T-helper 1 cell treated with Interleukin-12 subunit alpha and Interleukin-12 subunit beta and Interleukin-4 antibody, amounts not matched to agents 30 μg/mL and 1 μg/mL, for 36 hours (primary cell): ENCODE measurements around the gene TMEM178B.

Source experiments
- H3K27ac Mint-ChIP-seq: one replicate; pipeline ENCODE4 v1.8.0; 2021; ENCODE audit warnings: mild to moderate bottlenecking, mixed read lengths
- H3K27me3 Mint-ChIP-seq: one replicate; pipeline ENCODE4 v1.8.0; 2021; ENCODE audit warnings: low read depth, mixed read lengths
- H3K36me3 Mint-ChIP-seq: one replicate; pipeline ENCODE4 v1.8.0; 2021; ENCODE audit warnings: low read depth, mixed read lengths
- H3K4me1 Mint-ChIP-seq: one replicate; pipeline ENCODE4 v1.8.0; 2021; ENCODE audit warnings: low read depth, mixed read lengths
- H3K4me3 Mint-ChIP-seq: one replicate; pipeline ENCODE4 v1.8.0; 2021; ENCODE audit warnings: mild to moderate bottlenecking, moderate library complexity, mixed read lengths
- H3K9me3 Mint-ChIP-seq: one replicate; pipeline ENCODE4 v1.8.0; 2021; ENCODE audit warnings: mixed read lengths

Gene TMEM178B

DNA sequence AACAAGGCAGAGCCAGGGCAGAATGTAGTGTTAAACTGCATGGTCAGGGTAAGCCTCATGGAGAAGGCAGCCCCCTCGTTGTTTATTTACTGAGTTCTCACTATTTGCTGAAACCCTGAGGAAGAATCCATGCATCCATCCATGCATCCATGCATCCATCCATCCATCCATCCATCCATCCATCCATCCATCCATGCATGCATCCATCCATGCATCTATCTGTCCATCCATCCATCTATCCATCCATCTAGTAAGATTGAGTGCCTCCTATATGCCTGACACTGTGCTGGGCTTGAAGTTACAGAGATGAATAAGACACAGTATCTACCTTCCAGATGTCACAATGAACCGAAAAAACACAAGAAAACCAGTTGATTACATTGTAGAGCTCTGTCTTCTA lies 275.9 kb downstream of the TMEM178B start:
- peaks cover 6% of the 10 kb centered on the region for H3K4me1 Mint-ChIP-seq
- H3K27ac Mint-ChIP-seq, result no peak overlapping the region
- no peaks in the 10 kb centered on the region for H3K36me3 Mint-ChIP-seq
- H3K4me3 Mint-ChIP-seq, result no peak overlapping the region
- peaks cover 3% of the 10 kb centered on the region for H3K27me3 Mint-ChIP-seq
- H3K9me3 Mint-ChIP-seq, result no peaks in the 10 kb centered on the region

DNA sequence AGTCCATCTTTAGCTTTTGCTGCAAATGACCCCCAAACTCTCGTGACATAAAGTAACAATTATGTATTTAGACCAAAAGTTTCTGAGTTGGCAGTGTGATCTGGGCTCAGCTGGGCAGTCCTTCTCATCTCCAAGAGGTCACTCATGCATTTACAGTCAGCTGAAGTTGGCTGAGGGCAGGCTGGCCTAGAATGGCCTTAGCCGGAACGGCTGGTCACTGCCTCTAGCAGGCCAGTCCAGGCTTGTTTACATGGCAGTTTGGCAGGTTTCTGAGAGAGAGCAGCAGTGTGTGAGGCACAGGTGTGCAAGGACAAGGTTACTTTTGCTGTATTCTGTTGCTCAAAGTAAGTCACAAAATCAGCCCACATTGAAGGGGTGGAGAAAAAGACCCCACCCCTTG lies 277.3 kb downstream of the TMEM178B start:
- Mint-ChIP-seq H3K27me3 (peaks cover 9% of the 10 kb centered on the region), H3K9me3 (no peaks in the 10 kb centered on the region), H3K4me3 (no peak overlapping the region), H3K36me3 (no peaks in the 10 kb centered on the region), H3K27ac (no peak overlapping the region), H3K4me1 (peaks cover 6% of the 10 kb centered on the region)

DNA sequence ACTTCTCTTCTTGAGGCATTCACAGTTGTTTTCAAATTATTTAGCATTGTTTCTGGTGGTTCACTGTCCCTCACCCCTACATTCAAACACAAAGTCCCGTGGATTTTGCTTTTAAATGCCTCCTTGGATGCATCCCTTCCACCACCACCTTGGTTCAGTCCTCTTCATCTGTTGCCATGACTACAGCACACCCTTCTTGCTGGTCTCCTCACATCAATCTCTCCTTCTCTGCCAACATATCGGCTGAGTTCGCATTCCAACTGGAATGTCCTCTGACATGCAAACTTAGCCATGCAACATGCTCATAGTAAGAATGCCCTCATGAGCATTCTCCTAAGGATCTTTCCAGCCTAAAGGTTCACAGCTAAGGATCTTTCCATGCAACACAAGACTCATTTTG lies 279.1 kb downstream of the TMEM178B start:
- Mint-ChIP-seq H3K4me3 (no peak overlapping the region), H3K36me3 (no peaks in the 10 kb centered on the region), H3K27me3 (peaks cover 9% of the 10 kb centered on the region), H3K4me1 (peaks cover 6% of the 10 kb centered on the region), H3K9me3 (no peaks in the 10 kb centered on the region), H3K27ac (no peak overlapping the region)

DNA sequence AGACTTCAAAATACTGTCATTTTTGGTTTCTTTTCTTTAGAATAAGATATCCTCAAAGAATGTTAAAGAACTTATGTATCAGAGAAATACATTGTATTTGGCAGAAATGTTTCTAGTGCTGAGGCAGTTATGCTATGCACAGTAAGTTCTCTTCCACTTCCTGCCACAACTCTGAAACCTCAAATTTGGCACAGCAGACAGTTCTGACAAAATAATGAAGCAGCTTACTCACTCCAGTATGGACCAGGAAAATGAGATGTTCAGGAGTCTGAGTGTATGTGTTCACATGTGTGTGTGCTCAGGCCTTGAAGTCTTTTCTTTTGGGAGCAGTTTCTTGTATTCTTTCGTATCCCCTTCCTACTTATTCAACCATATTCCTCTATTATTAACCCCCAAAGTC lies 280.4 kb downstream of the TMEM178B start:
- Mint-ChIP-seq H3K4me3 (no peak overlapping the region), H3K27ac (no peak overlapping the region), H3K9me3 (no peaks in the 10 kb centered on the region), H3K36me3 (no peaks in the 10 kb centered on the region), H3K27me3 (peaks cover 9% of the 10 kb centered on the region), H3K4me1 (peaks cover 6% of the 10 kb centered on the region)

DNA sequence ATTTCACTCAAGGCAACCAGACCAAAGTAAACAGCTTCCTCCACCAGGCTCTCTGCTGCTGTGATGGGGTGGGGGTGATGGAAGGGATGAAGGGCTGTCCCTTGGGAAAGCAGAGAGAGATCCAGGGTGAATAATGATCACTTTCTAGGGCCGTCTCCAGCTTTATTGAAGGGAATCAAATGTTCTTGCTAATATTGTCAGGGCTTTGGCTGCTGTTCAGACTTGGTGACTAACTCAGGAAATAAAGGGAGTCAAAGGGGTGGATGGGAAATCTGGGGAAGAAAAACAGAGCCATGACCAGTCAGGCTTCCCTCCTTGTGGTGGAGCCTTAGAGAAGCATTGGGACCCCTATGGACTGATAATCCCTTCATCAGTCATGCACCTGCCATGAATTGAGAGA lies 281.2 kb downstream of the TMEM178B start:
- Mint-ChIP-seq H3K9me3 (no peaks in the 10 kb centered on the region), H3K4me3 (no peak overlapping the region), H3K4me1 (peaks cover 6% of the 10 kb centered on the region), H3K27ac (no peak overlapping the region), H3K27me3 (peaks cover 8% of the 10 kb centered on the region), H3K36me3 (no peaks in the 10 kb centered on the region)

DNA sequence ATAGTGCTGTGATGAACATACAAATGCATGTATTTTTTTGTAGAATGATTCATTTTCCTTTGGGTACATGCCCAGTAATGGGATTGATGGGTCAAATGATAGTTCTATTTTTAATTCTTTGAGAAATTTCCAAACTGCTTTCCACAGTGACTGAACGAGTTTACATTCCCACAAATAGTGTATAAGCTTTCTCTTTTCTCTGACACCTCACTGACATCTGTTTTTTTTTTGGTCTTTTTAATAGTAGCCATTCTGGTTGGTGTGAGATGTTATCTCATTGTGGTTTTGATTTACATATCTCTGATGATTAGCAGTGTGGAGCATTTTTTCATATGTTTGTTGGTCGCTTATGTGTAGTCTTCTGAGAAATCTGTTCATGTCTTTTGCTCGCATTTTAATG lies 282.3 kb downstream of the TMEM178B start:
- peaks cover 6% of the 10 kb centered on the region for H3K4me1 Mint-ChIP-seq

DNA sequence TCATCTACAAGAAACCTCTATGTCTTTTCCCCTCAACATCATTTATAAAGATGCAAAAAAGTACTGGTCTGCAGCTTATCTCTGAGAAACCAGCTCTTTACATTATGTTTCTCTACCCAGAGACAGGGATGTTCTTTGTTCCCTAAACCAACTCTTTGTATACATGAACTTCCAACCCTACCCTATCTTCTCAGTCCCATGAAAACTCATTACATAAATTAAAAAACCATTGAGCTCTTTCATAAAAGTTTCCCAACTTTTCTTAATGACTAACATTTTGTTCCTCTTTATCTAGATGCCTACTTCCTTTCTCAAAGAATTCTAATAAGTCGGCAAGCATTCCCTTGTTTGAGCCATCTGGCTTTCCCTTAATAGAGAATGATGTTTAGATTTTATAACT lies 284.5 kb downstream of the TMEM178B start:
- Mint-ChIP-seq H3K9me3 (no peaks in the 10 kb centered on the region), H3K27me3 (peaks cover 5% of the 10 kb centered on the region), H3K27ac (no peak overlapping the region), H3K36me3 (no peaks in the 10 kb centered on the region), H3K4me1 (peaks cover 6% of the 10 kb centered on the region), H3K4me3 (no peak overlapping the region)

More for the DNA sequence above, 282.3 kb downstream of the TMEM178B start:
- Mint-ChIP-seq H3K9me3 (no peaks in the 10 kb centered on the region), H3K27ac (no peak overlapping the region), H3K27me3 (peaks cover 5% of the 10 kb centered on the region), H3K36me3 (no peaks in the 10 kb centered on the region), H3K4me3 (no peak overlapping the region)

DNA sequence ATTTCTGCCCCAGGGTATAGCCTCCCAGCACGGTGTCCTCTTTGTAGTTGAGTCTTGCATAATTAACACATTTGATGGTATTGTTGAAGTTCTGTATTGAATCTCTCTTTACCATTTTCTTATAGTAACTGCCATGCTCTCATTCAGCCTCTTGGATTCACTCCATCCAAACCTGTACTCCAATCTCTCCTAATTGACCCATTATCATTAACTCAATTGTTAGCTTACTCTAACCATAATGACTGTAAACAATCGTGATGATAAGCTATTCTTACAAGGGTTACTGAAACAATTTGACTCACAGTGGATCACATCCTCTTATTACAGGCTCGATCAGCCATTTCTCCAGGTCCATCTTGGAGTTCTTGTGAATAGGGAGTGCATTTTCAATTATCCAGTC lies 285.4 kb downstream of the TMEM178B start:
- Mint-ChIP-seq H3K27ac (no peak overlapping the region), H3K27me3 (peaks cover 5% of the 10 kb centered on the region), H3K36me3 (no peaks in the 10 kb centered on the region), H3K4me1 (peaks cover 5% of the 10 kb centered on the region), H3K9me3 (no peaks in the 10 kb centered on the region), H3K4me3 (no peak overlapping the region)

DNA sequence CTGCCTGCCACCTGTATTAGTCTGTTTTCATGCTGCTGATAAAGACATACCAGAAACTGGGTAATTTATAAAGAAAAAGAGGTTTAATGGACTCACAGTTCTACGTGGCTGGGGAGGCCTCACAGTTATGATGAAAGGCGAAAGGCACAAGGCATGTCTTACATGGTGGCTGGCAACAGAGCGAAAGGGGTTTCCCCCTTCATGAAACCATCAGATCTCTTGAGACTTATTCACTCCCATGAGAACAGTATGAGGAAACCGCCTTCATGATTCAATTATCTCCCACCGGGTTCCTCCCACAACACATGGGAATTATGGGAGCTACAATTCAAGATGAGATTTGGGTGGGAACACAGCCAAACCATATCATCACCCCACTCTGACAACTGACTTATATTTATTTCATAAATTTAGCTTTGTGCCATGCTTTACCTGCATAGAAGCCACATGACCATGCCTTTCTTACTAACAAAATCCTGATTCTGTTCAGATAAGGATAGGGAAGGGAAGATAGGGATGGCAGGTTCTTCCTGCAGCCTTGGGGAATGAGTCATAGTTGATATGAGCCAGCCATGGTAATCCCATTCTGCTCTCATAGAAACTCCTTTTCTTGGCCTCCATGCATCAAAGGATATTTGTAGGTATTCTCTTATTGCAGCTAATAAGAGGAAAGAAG lies 286.0 kb downstream of the TMEM178B start:
- Mint-ChIP-seq H3K4me3 (no peak overlapping the region), H3K27ac (no peak overlapping the region), H3K36me3 (no peaks in the 10 kb centered on the region), H3K9me3 (no peaks in the 10 kb centered on the region), H3K4me1 (no peaks in the 10 kb centered on the region), H3K27me3 (peaks cover 5% of the 10 kb centered on the region)

DNA sequence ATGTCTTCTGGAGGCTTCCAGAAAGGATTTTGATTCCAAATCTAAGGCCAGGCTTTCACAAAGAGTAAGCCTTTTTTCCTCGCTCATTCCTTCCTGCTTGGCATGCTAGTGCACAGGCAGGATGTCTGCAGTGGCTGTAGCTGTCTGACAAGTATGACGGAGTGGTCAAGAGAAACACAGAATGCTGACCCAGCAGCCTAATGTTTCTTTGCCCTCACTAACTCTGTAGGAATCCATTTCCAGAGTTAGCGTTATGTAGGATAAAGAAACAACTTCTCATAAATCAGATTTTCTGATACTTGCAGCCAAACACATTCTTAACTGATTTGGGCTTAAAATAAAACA lies 286.5 kb downstream of the TMEM178B start:
- Mint-ChIP-seq H3K9me3 (no peaks in the 10 kb centered on the region), H3K27ac (no peak overlapping the region), H3K4me3 (no peak overlapping the region), H3K27me3 (peaks cover under 1% of the 10 kb centered on the region), H3K36me3 (no peaks in the 10 kb centered on the region), H3K4me1 (no peaks in the 10 kb centered on the region)

DNA sequence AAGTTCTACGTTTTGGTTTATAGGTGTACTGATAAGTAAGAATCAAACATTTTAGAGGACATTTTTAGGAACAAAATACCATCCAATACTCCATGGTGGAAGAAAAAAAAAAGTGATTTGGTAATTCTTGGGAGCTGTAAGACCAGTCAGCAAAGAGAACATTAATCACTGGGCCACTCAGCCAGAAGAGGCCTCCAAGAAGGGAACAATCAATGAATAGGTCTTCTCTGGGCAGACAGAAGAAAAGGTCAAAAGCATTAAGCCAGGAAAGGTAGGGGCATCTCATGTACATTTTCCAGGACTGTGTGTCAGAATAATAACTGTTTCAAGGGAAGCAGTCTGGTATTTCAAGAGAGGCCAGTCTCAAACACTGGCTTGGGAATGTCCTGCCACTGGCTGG lies 286.9 kb downstream of the TMEM178B start:
- Mint-ChIP-seq H3K27ac (no peak overlapping the region), H3K36me3 (no peaks in the 10 kb centered on the region), H3K27me3 (no peaks in the 10 kb centered on the region), H3K4me3 (no peak overlapping the region), H3K4me1 (no peaks in the 10 kb centered on the region), H3K9me3 (no peaks in the 10 kb centered on the region)

DNA sequence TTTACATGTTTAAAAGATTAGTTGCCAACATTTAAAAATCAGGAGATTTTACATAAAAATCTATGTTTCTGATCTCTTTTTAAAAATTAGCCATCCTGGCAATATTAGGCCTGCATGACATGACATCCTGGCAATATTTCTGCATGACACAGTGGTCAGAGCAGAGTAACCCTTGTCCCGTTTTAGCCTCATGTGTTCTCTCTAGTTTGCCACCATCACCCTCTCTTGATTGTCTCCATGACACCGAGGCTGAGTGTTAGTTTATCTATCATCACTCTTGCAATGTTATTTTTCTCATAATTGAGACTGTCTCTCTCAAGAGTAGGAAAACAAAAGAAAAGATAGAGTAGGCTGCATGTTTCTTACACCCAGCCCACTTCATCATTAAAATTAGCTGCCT lies 287.6 kb downstream of the TMEM178B start:
- no peak overlapping the region for H3K4me3 Mint-ChIP-seq
- H3K27ac Mint-ChIP-seq, result no peak overlapping the region
- H3K4me1 Mint-ChIP-seq, result no peaks in the 10 kb centered on the region
- peaks cover 3% of the 10 kb centered on the region for H3K27me3 Mint-ChIP-seq
- no peaks in the 10 kb centered on the region for H3K36me3 Mint-ChIP-seq
- H3K9me3 Mint-ChIP-seq, result no peaks in the 10 kb centered on the region

DNA sequence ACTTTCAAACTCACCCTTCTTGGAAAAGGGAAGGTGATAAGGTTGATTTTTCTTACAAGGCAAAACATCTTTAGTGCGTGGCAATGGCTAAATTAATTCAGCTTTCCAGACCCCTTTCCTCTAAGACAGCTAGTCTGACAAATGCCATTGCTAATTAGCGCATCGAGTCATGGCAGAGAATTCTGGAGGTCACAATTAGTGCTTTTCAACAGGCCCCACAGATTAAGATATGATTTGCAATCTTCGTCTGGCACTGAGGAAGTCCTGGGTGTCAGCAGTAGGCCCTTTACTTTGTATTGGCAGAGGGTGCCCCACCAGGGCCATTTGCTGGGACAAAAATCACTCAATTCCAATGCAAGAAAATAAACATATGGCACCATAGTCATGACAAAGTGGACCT lies 288.1 kb downstream of the TMEM178B start:
- Mint-ChIP-seq H3K4me1 (no peaks in the 10 kb centered on the region), H3K36me3 (no peaks in the 10 kb centered on the region), H3K27me3 (peaks cover 5% of the 10 kb centered on the region), H3K4me3 (no peak overlapping the region), H3K9me3 (no peaks in the 10 kb centered on the region), H3K27ac (no peak overlapping the region)

DNA sequence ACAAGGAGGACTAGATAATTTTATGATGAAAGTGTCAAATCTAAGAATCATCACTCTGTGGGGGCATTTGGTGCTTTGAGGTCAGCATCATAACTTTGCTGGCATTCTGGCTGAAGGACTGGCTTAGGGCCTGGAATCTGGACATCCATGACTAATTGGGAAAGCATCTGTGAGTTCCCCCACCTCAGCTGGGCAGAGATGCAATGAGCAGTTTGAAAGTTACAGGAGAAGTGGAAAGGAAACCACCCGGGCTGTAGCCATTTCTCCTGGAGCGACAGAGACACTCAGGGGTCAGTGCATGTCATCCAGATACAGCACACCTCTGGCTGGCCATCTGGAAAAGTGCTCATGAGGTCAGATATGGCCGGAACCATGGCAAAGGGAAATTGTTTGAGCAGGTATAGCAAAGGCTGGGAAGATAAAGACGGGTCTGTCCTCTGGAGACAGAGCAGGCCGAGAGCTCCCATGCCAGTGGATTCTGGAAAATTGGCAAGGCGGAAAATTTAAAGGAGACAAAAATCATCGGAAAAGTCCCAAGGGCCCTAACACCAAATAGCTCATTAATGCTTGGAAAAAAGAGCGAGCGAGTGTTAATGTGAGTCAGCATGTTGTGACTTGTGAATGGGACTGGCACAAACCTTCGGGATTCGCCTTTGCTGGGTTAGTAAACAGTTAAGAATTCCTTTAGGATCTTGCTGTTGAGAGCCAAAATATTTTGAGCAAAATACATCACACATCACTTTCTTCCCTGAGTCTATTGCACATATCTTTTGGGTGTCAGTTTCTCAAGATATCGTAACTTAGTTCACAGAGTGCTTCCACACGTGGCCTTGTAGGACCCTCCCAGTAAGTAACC lies 288.9 kb downstream of the TMEM178B start:
- Mint-ChIP-seq H3K27ac (no peak overlapping the region), H3K9me3 (no peaks in the 10 kb centered on the region), H3K27me3 (peaks cover 5% of the 10 kb centered on the region), H3K4me1 (no peaks in the 10 kb centered on the region), H3K4me3 (no peak overlapping the region), H3K36me3 (no peaks in the 10 kb centered on the region)

DNA sequence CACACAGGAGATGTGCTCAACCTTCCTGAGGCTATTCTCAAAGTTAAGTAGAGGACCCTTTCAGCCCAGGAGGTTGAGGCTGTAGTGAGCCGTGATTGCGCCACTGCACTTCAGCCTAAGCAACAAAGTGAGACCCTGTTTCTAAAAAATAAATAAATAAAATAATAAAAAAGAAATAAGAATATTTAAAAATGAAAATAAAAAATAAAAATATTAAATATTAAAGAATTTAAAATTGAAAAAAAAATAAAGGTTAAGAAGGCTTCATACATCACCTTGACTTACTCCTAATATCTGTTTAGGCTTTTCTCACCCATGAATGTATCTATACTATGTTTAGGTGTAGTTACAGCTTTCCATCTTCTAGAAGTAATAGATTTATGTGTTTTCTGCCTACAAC lies 289.9 kb downstream of the TMEM178B start:
- no peaks in the 10 kb centered on the region for H3K9me3 Mint-ChIP-seq
- H3K36me3 Mint-ChIP-seq, result no peaks in the 10 kb centered on the region
- H3K27ac Mint-ChIP-seq, result no peak overlapping the region
- no peak overlapping the region for H3K4me3 Mint-ChIP-seq
- H3K4me1 Mint-ChIP-seq, result no peaks in the 10 kb centered on the region
- H3K27me3 Mint-ChIP-seq, result peaks cover 5% of the 10 kb centered on the region
